ENCODE results near the gene TRRAP.

- TF ChIP-seq REST (IDR thresholded peaks at IDR 0.05; ENCODE audit: borderline replicate concordance) (no peak), CTCF (IDR thresholded peaks at IDR 0.05; ENCODE audit: poor library complexity, severe bottlenecking) (no peak), EZH2 (IDR thresholded peaks at IDR 0.05; ENCODE audit: borderline replicate concordance, insufficient read depth, low read length, poor library complexity, severe bottlenecking) (no peak), POLR2AphosphoS5 (IDR thresholded peaks at IDR 0.05) (no peak), MXI1 (conservative IDR thresholded peaks at IDR 0.05; ENCODE audit: poor library complexity, severe bottlenecking) (no peak)
Measured at GRCh38 chr7:98855610-98856422, 22.5 kb upstream of the TRRAP start.

Measured in neural cell (in vitro differentiated cells).